Type B pancreatic cell (in vitro differentiated cells): Measurements from ENCODE around the gene HTRA1. TPM values are rescaled to one million over a fixed set of nuclear protein-coding genes. Genes with fewer than 3 reads are reported as not detected.

Experiments
- DNase-seq: peaks from one replicate; pipeline ENCODE4 v3.0.0; 2021; ENCODE audit warnings: mixed read lengths; ENCODE audit not compliant: unreplicated experiment; ENCODE audit errors: extremely low spot score
- H3K27ac Mint-ChIP-seq: 2 replicates; pipeline ENCODE4 v1.8.0; 2021; ENCODE audit warnings: mild to moderate bottlenecking, mixed read lengths
- H3K27me3 Mint-ChIP-seq: 2 replicates; pipeline ENCODE4 v1.8.0; 2021; ENCODE audit warnings: mixed read lengths
- H3K36me3 Mint-ChIP-seq: 2 replicates; pipeline ENCODE4 v1.8.0; 2021; ENCODE audit warnings: mixed read lengths
- H3K4me1 Mint-ChIP-seq: one replicate; pipeline ENCODE4 v1.8.0; 2021; ENCODE audit warnings: mixed read lengths; ENCODE audit not compliant: unreplicated experiment
- H3K4me3 Mint-ChIP-seq: 2 replicates; pipeline ENCODE4 v1.8.0; 2021; ENCODE audit warnings: mild to moderate bottlenecking, mixed read lengths
- H3K9me3 Mint-ChIP-seq: 2 replicates; pipeline ENCODE4 v1.8.0; 2021; ENCODE audit warnings: mixed read lengths
- CTCF ChIP-seq: fragments of 200-600 bp; sonication (generic); conservative IDR thresholded peaks from 2 replicates; pipeline ENCODE4 v1.5.0; 2021; ENCODE audit warnings: antibody characterized with exemption, mild to moderate bottlenecking
- total RNA-seq: library from RNA; stranded (reverse); gene quantifications from 2 replicates; pipeline ENCODE4 v1.2.1, GENCODE V29; 2021; ENCODE audit warnings: low replicate concordance

HTRA1 gene
- total RNA-seq, 1 donor from 2014 or later: 32.6 TPM

DNA sequence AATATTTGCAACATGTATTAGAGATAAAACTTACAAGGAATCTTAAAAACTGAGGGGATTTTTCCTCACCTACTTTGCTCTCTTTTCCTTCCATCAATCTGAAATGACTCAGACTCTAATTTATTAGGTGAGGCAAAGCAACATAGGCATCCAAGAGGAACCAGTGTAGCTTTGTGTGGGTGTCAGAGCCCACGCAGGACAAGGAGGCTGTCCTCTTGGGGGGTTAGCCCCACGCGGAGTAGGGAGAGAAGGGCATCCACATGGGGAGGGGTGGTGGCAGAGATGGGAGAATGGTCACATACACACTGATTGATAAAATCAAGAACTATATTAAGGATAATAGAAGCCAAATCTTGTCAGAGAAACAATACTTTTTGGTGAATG is 40.7 kb upstream of the HTRA1 start:
- peaks cover 6% of the 10 kb centered on the region for H3K4me1 Mint-ChIP-seq
- H3K36me3 Mint-ChIP-seq: peaks cover 24% of the 10 kb centered on the region
- no peaks in the 10 kb centered on the region for H3K9me3 Mint-ChIP-seq
- H3K27me3 Mint-ChIP-seq: no peaks in the 10 kb centered on the region
- no peak overlapping the region for H3K4me3 Mint-ChIP-seq
- no peak for TF ChIP-seq CTCF
- no peak overlapping the region for H3K27ac Mint-ChIP-seq
- no peak for DNase-seq

GRCh38 chr10:122421054-122421625 is 40.2 kb upstream of the HTRA1 start:
- peaks cover 19% of the 10 kb centered on the region for H3K36me3 Mint-ChIP-seq
- no peak overlapping the region for H3K4me3 Mint-ChIP-seq
- TF ChIP-seq CTCF: no peak
- H3K9me3 Mint-ChIP-seq: no peaks in the 10 kb centered on the region
- DNase-seq: no peak
- peaks cover 6% of the 10 kb centered on the region for H3K4me1 Mint-ChIP-seq
- H3K27ac Mint-ChIP-seq: no peak overlapping the region
- no peaks in the 10 kb centered on the region for H3K27me3 Mint-ChIP-seq

DNA sequence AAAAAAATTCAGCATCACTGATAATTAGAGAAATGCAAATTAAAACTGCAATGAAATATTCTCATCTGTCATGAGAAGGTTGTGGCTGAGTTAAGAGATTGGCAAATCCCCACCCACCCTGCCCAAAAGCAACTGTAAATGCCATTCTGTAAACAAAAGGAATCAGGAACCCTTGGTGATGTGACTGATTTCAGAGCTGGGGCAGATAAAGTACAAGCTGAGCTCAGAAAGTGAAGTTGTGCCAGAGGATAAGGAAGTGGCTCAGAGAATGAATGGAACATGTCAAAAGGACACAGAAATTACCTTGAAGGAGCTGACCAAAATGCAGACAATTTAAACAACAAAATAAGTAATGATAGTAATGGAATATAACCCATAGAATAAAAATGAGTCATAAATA is 39.6 kb upstream of the HTRA1 start:
- no peak for DNase-seq
- H3K27me3 Mint-ChIP-seq: no peaks in the 10 kb centered on the region
- peaks cover 6% of the 10 kb centered on the region for H3K4me1 Mint-ChIP-seq
- H3K4me3 Mint-ChIP-seq: no peak overlapping the region
- H3K9me3 Mint-ChIP-seq: no peaks in the 10 kb centered on the region
- TF ChIP-seq CTCF: no peak
- peaks cover 18% of the 10 kb centered on the region for H3K36me3 Mint-ChIP-seq
- H3K27ac Mint-ChIP-seq: no peak overlapping the region

DNA sequence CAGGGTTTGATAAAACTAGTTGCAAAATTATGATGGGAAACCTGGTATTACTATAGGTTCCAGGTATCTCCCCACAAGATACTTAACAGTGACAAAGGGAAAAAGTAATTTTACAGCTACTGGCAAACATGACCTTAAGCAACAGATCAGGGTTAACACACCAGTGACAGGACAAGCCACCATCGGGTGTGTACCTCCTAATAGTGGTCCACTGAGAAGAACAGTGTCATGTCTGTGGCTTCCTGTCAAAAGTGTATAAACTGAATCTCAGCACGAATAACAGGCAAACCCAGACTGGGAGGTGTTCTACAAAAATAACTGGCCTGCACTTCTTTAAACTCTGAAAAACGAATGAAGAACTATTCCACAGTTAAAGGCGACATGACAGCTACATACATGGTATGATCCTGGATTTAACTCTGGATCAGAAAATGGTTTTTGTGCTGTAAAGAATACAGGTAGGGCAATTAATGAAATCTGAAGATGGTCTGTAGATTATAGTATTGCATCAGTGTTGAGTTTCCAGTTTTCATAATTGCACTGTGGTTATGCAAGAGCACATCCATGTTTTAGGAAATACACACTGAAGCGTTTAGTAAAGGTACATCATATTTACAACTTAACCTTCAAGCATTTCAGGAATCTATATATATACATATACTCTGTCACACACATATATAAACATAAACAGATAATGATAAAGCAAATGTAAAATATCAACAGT is 38.9 kb upstream of the HTRA1 start:
- Mint-ChIP-seq H3K4me1 (peaks cover 6% of the 10 kb centered on the region), H3K27ac (no peak overlapping the region), H3K27me3 (no peaks in the 10 kb centered on the region), H3K36me3 (peaks cover 13% of the 10 kb centered on the region), H3K4me3 (no peak overlapping the region), H3K9me3 (no peaks in the 10 kb centered on the region)
- TF ChIP-seq CTCF: no peak
- DNase-seq: no peak

- H3K27me3 Mint-ChIP-seq: no peaks in the 10 kb centered on the region
- no peak for TF ChIP-seq CTCF
- no peaks in the 10 kb centered on the region for H3K9me3 Mint-ChIP-seq
- H3K27ac Mint-ChIP-seq: no peak overlapping the region
- H3K36me3 Mint-ChIP-seq: peaks cover 13% of the 10 kb centered on the region
- no peak for DNase-seq
- H3K4me3 Mint-ChIP-seq: no peak overlapping the region
- H3K4me1 Mint-ChIP-seq: peaks cover 6% of the 10 kb centered on the region
Measured at GRCh38 chr10:122424059-122424458, 37.3 kb upstream of the HTRA1 start.
